GM12878 (cell line): ENCODE results near the gene KYAT1. TPM values are rescaled to one million over a fixed set of nuclear protein-coding genes. Genes with fewer than 3 reads are reported as not detected.

Experiments used
- ATAC-seq: fragments of 200-7000 bp; cut with Tn5 transposase; 3 replicates; pipeline ENCODE4 v1.9.1; 2020; ENCODE audit warnings: mild to moderate bottlenecking, moderate library complexity
- BruUV-seq: library from RNA; stranded (reverse); fragments of 400-500 nt; replicated peaks from 2 replicates; lab custom pipeline; 2021; lab: Mats Ljungman, UMichigan
- CTCF ChIA-PET: fragments of 300-600 bp; sonication (Branson Sonifier 250); formaldehyde crosslinking; extraction: SDS; loops from one replicate; lab custom pipeline; 2021; ENCODE audit warnings: inconsistent platforms; lab: Yijun Ruan, JAX
- POLR2A ChIA-PET: fragments of 350-600 bp; formaldehyde crosslinking; extraction: SDS; loops from one replicate; lab custom pipeline; 2021; ENCODE audit warnings: inconsistent platforms; lab: Charles Lee
- RAD21 ChIA-PET: fragments of 300-600 bp; sonication (Branson Sonifier 250); formaldehyde crosslinking; loops from one replicate; lab custom pipeline; 2023; ENCODE audit warnings: antibody characterized with exemption; ENCODE audit not compliant: unreplicated experiment; lab: Charles Lee
- SMC1A ChIA-PET: fragments of 300-600 bp; sonication (Branson Sonifier 250); formaldehyde crosslinking; loops from one replicate; lab custom pipeline; 2023; ENCODE audit not compliant: unreplicated experiment, uncharacterized antibody; lab: Charles Lee
- DNase-seq: peaks from one replicate; pipeline ENCODE4 v3.0.0-alpha.2; 2011; ENCODE audit warnings: low read depth, low spot score
- FAIRE-seq: peaks from 3 replicates; lab custom pipeline; 2011; peaks lifted over from hg19 to GRCh38; lab: Jason Lieb, UNC
- H2AFZ ChIP-seq: 2 replicates; pipeline ENCODE4 v1.6.0; 2011; ENCODE audit warnings: low read depth, low read length, control low read depth; ENCODE audit not compliant: control insufficient read depth
- H3K27ac ChIP-seq: 2 replicates; pipeline ENCODE4 v1.5.1; 2011; ENCODE audit warnings: control low read depth; ENCODE audit not compliant: control insufficient read depth, insufficient read depth
- H3K27me3 ChIP-seq, 2 experiments: replicated peaks in 1 of 2; 2 replicates each; pipeline versions ENCODE4 v1.6.0 to v1.6.1; 2011; ENCODE audit warnings: low read length in 1 of 2; ENCODE audit not compliant: control insufficient read depth in 2 of 2, insufficient read depth in 2 of 2
- H3K36me3 ChIP-seq, 2 experiments: 2 replicates each; pipeline ENCODE4 v1.5.1; 2011; ENCODE audit warnings: low read length in 1 of 2; ENCODE audit not compliant: control insufficient read depth in 2 of 2, insufficient read depth in 2 of 2
- H3K4me1 ChIP-seq: 2 replicates; pipeline ENCODE4 v1.6.1; 2011; ENCODE audit warnings: mild to moderate bottlenecking, low read length, moderate library complexity, mixed read lengths; ENCODE audit not compliant: control insufficient read depth, insufficient read depth
- H3K4me2 ChIP-seq: 2 replicates; pipeline ENCODE4 v1.6.0; 2011; ENCODE audit warnings: control low read depth; ENCODE audit not compliant: control insufficient read depth, insufficient read depth
- H3K4me3 ChIP-seq: fragments of 200-600 bp; sonication (generic); 2 replicates; pipeline ENCODE4 v1.5.1; 2016
- H3K79me2 ChIP-seq: 2 replicates; pipeline ENCODE4 v1.6.0; 2011; ENCODE audit warnings: low read length; ENCODE audit not compliant: control insufficient read depth, insufficient read depth
- H3K9ac ChIP-seq: 2 replicates; pipeline ENCODE4 v1.8.0; 2011; ENCODE audit warnings: low read length, control low read depth, mixed read lengths; ENCODE audit not compliant: control insufficient read depth, insufficient read depth
- H3K9me3 ChIP-seq: replicated peaks from 3 replicates; pipeline ENCODE4 v1.5.1; 2011; ENCODE audit warnings: mild to moderate bottlenecking, low read length; ENCODE audit not compliant: control insufficient read depth, insufficient read depth
- H4K20me1 ChIP-seq: 2 replicates; pipeline ENCODE4 v1.6.0; 2011; ENCODE audit not compliant: control insufficient read depth, insufficient read depth
- HDGF ChIP-seq: fragments of 450-650 bp; IDR thresholded peaks from 2 replicates; pipeline ENCODE4 v1.6.1; 2016; ENCODE audit warnings: antibody characterized with exemption
- KDM1A ChIP-seq: fragments of 200-600 bp; sonication (generic); IDR thresholded peaks from 2 replicates; pipeline ENCODE4 v1.6.1; 2016; ENCODE audit warnings: borderline replicate concordance
- RCOR1 ChIP-seq: conservative IDR thresholded peaks from 2 replicates; pipeline ENCODE4 v1.6.1; 2012; ENCODE audit warnings: low read depth, low read length, improper control_type of control experiment
- SIX5 ChIP-seq: IDR thresholded peaks from 2 replicates; pipeline ENCODE4 v1.6.1; 2011; ENCODE audit warnings: mild to moderate bottlenecking, low read depth, low read length, moderate library complexity; ENCODE audit not compliant: severe bottlenecking
- SRF ChIP-seq, 2 experiments: IDR thresholded peaks; 2 replicates each; pipeline ENCODE4 v1.6.1; 2011; ENCODE audit warnings: low read depth in 2 of 2, low read length in 2 of 2, mild to moderate bottlenecking in 1 of 2, moderate library complexity in 1 of 2
- TAF1 ChIP-seq: IDR thresholded peaks from 2 replicates; pipeline ENCODE4 v1.6.1; 2011; ENCODE audit warnings: mild to moderate bottlenecking, low read depth, low read length, borderline replicate concordance
- USF2 ChIP-seq: IDR thresholded peaks from 2 replicates; pipeline ENCODE4 v1.6.1; 2011; ENCODE audit warnings: low read depth, low read length, improper control_type of control experiment, borderline replicate concordance
- WGBS: methylation state at CpG from one replicate; pipeline ENCODE4 v1.1.6; 2016; ENCODE audit warnings: low lambda C conversion rate; ENCODE audit not compliant: insufficient replicate concordance, insufficient coverage; ENCODE audit errors: missing lambda C conversion rate; 5-methylcytosine and 5-hydroxymethylcytosine counted together
- in situ Hi-C: fragments of 300-500 bp; cut with MboI; formaldehyde crosslinking; loops from 9 replicates; pipeline ENCODE4 v1.14.3; 2018; ENCODE audit warnings: mixed read lengths
- intact Hi-C: fragments of 100-400 bp; cut with micrococcal nuclease; formaldehyde crosslinking; loops from one replicate; pipeline ENCODE4 v1.14.2; 2022; ENCODE audit not compliant: unreplicated experiment
- polyA plus RNA-seq, 11 experiments: library from polyadenylated mRNA; depleted of rRNA in 4 of 11; unstranded in 6 of 11; stranded (reverse) in 5 of 11; fragments of >200 nt; fragmentation: Nextera tagmentation in 4 of 11; fragmentation: Illumina TruSeq in 1 of 11; extraction: Ambion mirVana in 4 of 11; extraction: Trizol in 1 of 11; gene quantifications; 1 replicate in 1 of 11; 2 replicates in 10 of 11; pipeline versions ENCODE4 v1.2.1 to v1.2.3, GENCODE V29; 2011 to 2016; ENCODE audit warnings: inconsistent platforms in 2 of 11, missing spikeins in 2 of 11, low read depth in 1 of 11
- total RNA-seq, 4 experiments: library from RNA; depleted of rRNA in 3 of 4; stranded (reverse); fragments of >200 nt in 3 of 4; fragmentation: Illumina TruSeq in 1 of 4; extraction: Trizol in 1 of 4; gene quantifications; 2 replicates each; pipeline versions ENCODE4 v1.2.1 to v1.2.3, GENCODE V29; 2013 to 2021

KYAT1 gene
- total and polyA plus RNA-seq, 10 of the 15 experiments (the other 5 are each of a cell fraction or from before 2014, with no cell fraction given) = 5.8 to 15.7 (median 11.4) TPM

- H3K27me3 ChIP-seq = no peaks in the 10 kb centered on the region
- H3K27ac ChIP-seq = no peak overlapping the region
- H2AFZ ChIP-seq = no peak overlapping the region
- ChIA-PET RAD21 (interaction anchor here (1.4 to 4.2 kb wide), 2 partner anchors 61 to 105 kb away, joined by 3 to 23 read pairs; partner anchors contain the start of gene ENDOG), POLR2A (no interaction called here), CTCF (interaction anchor here (1.2 to 8.0 kb wide), 3 partner anchors 13 to 58 kb away, joined by 4 to 158 read pairs (median 5); no protein-coding TSS in a partner anchor), SMC1A (interaction anchor here (1.4 to 2.4 kb wide), 2 partner anchors 60 to 62 kb away, joined by 3 to 7 read pairs; no protein-coding TSS in a partner anchor)
- WGBS = 75% methylated on average over 6 of the region's 6 CpGs
- no peaks in the 10 kb centered on the region for H3K36me3 ChIP-seq
- no peaks in the 10 kb centered on the region for H3K79me2 ChIP-seq
- no peak overlapping the region for H3K4me3 ChIP-seq
- no peak overlapping the region for H3K4me2 ChIP-seq
- FAIRE-seq (no peak), DNase-seq (no peak), ATAC-seq (no peak)
- no TSS peak for BruUV-seq
- no peak overlapping the region for H3K9ac ChIP-seq
- intact Hi-C loops (no loop called here), in situ Hi-C loops (no loop called here)
- TF ChIP-seq TAF1 (no peak), HDGF (no peak), KDM1A (no peak), USF2 (no peak), RCOR1 (no peak), SIX5 (no peak), SRF (IDR thresholded peaks at IDR 0.05; ENCODE audit: low read depth in 2 of 2, low read length in 2 of 2) (no peak)
- no peaks in the 10 kb centered on the region for H3K9me3 ChIP-seq
- H4K20me1 ChIP-seq = no peaks in the 10 kb centered on the region
- no peaks in the 10 kb centered on the region for H3K4me1 ChIP-seq
Measured at GRCh38 chr9:128923493-128923883, 41.7 kb upstream of the KYAT1 start.
